Parathyroid adenoma (tissue), 2 donors: ENCODE results near the gene FBXL20.

ENCODE experiments used
- H2AFZ ChIP-seq: fragments of 300-600 bp; sonication (generic); one replicate; pipeline ENCODE4 v1.7.0; 2017; ENCODE audit warnings: antibody characterized with exemption, mild to moderate bottlenecking
- H3K27ac ChIP-seq: fragments of 300-600 bp; sonication (generic); one replicate; pipeline ENCODE4 v1.7.0; 2017
- H3K27me3 ChIP-seq: fragments of 300-600 bp; sonication (generic); one replicate; pipeline ENCODE4 v1.7.0; 2017; ENCODE audit warnings: low read length; ENCODE audit not compliant: control insufficient read depth, insufficient read depth
- H3K36me3 ChIP-seq: fragments of 300-600 bp; sonication (generic); one replicate; pipeline ENCODE4 v1.7.0; 2017; ENCODE audit warnings: low read length; ENCODE audit not compliant: control insufficient read depth, insufficient read depth
- H3K4me1 ChIP-seq: fragments of 300-600 bp; sonication (generic); one replicate; pipeline ENCODE4 v1.7.0; 2017; ENCODE audit warnings: control low read depth
- H3K4me2 ChIP-seq: fragments of 300-600 bp; sonication (generic); one replicate; pipeline ENCODE4 v1.7.0; 2017; ENCODE audit warnings: low read length
- H3K4me3 ChIP-seq: fragments of 300-600 bp; sonication (generic); one replicate; pipeline ENCODE4 v1.7.0; 2017; ENCODE audit warnings: low read depth, low read length
- H3K79me2 ChIP-seq: fragments of 300-600 bp; sonication (generic); one replicate; pipeline ENCODE4 v1.7.0; 2017; ENCODE audit warnings: control low read depth
- H3K9ac ChIP-seq: fragments of 300-600 bp; sonication (generic); one replicate; pipeline ENCODE4 v1.7.0; 2017; ENCODE audit warnings: mild to moderate bottlenecking
- H3K9me3 ChIP-seq: fragments of 300-600 bp; sonication (generic); one replicate; pipeline ENCODE4 v1.7.0; 2017; ENCODE audit warnings: low read length; ENCODE audit not compliant: control insufficient read depth
- TF ChIP-seq, protein P1 (sequence below): fragments of 300-600 bp; sonication (generic); IDR thresholded peaks from one replicate; pipeline ENCODE4 v1.7.0; 2017; ENCODE audit warnings: antibody characterized with exemption, mild to moderate bottlenecking
- donor health status: primary hyperparathyroidism.

Gene FBXL20

DNA sequence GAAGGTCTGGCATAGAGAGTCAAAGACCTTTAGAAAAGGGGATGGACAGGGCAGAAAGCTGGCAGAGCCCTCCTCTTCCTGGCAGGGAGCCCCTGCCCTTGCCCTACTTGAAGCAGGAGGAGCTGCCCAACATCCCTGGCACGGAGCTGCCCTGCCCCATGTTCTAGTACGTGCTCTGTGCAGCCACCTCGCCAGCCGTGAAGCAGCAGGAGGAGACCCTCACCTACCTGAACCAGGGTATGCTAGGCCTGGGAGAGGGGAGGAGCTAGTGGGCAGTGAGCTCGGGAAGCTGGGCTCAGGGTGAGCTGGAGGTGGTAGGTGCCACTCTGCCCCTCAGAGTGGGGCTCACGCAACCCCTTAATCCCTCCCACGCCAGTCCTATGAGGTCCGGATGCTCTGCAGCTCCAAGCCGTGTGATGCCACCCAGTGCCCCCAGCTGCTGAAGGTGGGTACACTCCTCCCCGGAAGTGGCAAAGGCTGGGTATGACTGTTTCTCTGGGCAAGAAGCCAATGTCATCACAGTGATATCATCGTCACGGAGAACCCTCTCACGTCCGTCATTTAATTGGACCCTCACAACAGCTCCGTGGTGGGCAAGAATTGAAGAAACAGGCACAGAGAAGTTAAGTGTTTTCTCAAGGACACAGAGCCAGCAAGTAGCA, 163.0 kb downstream of the FBXL20 start:
- Histone ChIP-seq H3K4me1 (no peaks in the 10 kb centered on the region), H3K4me2 (no peak overlapping the region), H3K27ac (no peak overlapping the region), H3K27me3 (no peaks in the 10 kb centered on the region), H3K79me2 (no peaks in the 10 kb centered on the region), H2AFZ (no peak overlapping the region), H3K9ac (no peak overlapping the region), H3K9me3 (no peaks in the 10 kb centered on the region), H3K36me3 (no peaks in the 10 kb centered on the region), H3K4me3 (no peak overlapping the region)
- TF ChIP-seq, protein P1, sequence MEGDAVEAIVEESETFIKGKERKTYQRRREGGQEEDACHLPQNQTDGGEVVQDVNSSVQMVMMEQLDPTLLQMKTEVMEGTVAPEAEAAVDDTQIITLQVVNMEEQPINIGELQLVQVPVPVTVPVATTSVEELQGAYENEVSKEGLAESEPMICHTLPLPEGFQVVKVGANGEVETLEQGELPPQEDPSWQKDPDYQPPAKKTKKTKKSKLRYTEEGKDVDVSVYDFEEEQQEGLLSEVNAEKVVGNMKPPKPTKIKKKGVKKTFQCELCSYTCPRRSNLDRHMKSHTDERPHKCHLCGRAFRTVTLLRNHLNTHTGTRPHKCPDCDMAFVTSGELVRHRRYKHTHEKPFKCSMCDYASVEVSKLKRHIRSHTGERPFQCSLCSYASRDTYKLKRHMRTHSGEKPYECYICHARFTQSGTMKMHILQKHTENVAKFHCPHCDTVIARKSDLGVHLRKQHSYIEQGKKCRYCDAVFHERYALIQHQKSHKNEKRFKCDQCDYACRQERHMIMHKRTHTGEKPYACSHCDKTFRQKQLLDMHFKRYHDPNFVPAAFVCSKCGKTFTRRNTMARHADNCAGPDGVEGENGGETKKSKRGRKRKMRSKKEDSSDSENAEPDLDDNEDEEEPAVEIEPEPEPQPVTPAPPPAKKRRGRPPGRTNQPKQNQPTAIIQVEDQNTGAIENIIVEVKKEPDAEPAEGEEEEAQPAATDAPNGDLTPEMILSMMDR: no peak

DNA sequence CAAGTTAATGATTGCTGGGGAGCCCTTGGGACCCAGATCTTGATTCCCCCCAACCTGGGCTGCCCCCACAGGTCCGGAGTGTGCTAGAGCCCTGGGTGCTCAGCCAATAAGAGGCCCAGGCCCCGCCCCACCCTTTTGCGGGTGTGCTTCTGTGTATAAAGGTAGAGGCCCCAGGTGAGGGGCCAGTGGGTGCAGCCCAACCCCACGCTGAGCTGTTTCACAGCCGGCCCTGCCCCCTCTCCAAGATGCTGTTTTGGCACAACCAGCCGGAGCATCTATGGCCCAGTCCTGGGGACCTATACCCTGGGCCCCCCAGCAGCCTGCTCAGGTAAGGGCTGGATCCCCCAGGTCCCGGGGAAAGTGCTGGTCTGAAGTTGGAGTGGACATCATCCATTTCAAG, 163.8 kb downstream of the FBXL20 start:
- H3K4me2 ChIP-seq: no peak overlapping the region
- TF ChIP-seq, protein P1: no peak
- no peak overlapping the region for H3K27ac ChIP-seq
- H3K4me3 ChIP-seq: no peak overlapping the region
- no peak overlapping the region for H2AFZ ChIP-seq
- no peaks in the 10 kb centered on the region for H3K27me3 ChIP-seq
- H3K4me1 ChIP-seq: no peaks in the 10 kb centered on the region
- no peak overlapping the region for H3K9ac ChIP-seq
- no peaks in the 10 kb centered on the region for H3K36me3 ChIP-seq
- no peaks in the 10 kb centered on the region for H3K9me3 ChIP-seq
- H3K79me2 ChIP-seq: no peaks in the 10 kb centered on the region

DNA sequence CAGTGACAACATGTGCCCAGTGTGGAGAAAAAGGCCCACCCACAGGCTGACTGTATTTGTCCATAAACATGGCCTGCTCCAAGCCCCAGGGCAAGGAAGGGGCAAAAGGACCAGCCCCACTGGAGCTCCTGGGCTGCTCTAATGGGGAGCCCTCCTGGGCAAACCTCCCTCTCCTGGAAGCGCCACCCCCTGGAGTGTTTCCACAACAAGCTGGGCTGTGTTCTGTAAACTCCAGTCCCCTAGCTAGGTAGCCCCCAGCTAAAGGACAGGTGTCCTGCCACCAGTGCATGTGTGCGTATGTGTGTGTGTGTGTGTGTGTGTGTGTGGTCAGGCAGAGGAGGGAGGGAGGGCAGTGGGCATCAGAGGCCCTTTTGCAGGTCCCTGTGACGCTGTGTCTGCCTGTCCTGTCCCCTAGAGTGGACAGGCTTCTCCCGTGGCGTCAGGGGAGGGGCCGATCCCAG, 164.4 kb downstream of the FBXL20 start:
- no peak overlapping the region for H3K9ac ChIP-seq
- no peak overlapping the region for H3K4me3 ChIP-seq
- TF ChIP-seq, protein P1: no peak
- no peak overlapping the region for H3K27ac ChIP-seq
- H2AFZ ChIP-seq: no peak overlapping the region
- no peaks in the 10 kb centered on the region for H3K27me3 ChIP-seq
- no peak overlapping the region for H3K4me2 ChIP-seq
- H3K79me2 ChIP-seq: no peaks in the 10 kb centered on the region
- H3K9me3 ChIP-seq: no peaks in the 10 kb centered on the region
- H3K4me1 ChIP-seq: no peaks in the 10 kb centered on the region
- H3K36me3 ChIP-seq: no peaks in the 10 kb centered on the region

DNA sequence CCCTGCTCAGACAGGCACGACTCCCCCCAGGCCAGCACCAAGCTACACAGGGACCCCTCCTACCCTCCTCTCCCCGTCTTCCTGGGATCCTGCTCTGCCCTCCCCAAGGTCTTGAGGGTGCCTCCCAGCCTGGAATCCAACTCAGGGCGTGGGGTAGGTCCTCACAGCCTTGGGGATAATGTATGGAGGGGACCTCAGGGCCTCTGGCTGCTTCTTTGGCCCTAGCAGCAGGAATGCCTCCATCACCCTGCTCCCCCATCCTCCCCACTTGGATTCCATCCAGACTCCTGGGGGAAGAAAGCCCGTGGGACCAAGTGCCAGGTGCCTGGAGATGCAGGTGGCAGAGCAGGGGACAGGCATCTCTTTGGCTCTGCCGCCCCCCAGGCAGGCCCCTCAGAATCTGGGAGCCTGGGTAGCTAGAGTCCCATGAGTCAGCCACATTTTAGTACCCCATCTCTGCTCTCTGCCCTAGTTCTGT, 164.9 kb downstream of the FBXL20 start:
- no peak overlapping the region for H3K27ac ChIP-seq
- H3K9ac ChIP-seq: no peak overlapping the region
- H3K4me2 ChIP-seq: no peak overlapping the region
- H3K4me3 ChIP-seq: no peak overlapping the region
- no peaks in the 10 kb centered on the region for H3K36me3 ChIP-seq
- no peaks in the 10 kb centered on the region for H3K9me3 ChIP-seq
- TF ChIP-seq, protein P1: no peak
- H3K27me3 ChIP-seq: no peaks in the 10 kb centered on the region
- no peak overlapping the region for H2AFZ ChIP-seq
- no peaks in the 10 kb centered on the region for H3K79me2 ChIP-seq
- H3K4me1 ChIP-seq: no peaks in the 10 kb centered on the region
